ENCODE data around the gene PRPF31.

DNA sequence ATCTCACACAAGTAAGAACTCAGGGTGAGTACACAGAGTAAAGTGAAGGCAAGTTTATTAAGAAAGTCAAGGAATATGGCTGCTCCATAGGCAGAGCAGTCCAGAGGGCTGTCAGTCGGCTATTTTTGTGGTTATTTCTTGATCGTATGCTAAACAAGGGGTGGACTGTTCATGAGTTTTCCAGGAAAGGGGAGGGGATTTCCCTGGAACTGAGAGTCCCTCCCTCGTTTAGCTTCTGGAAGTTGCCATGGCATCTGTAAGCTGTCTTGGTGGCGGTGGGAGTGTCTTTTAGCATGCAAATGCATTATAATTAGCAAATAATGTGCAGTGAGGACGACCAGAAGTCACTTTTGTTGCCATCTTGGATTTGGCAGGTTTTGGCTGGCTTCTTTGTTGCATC lies 46.1 kb upstream of the PRPF31 start:
- TF ChIP-seq CTCF (IDR thresholded peaks at IDR 0.05), result no peak
- TF ChIP-seq POLR2AphosphoS5 (IDR thresholded peaks at IDR 0.05), result no peak
